Measurements from ENCODE around the gene STK17B.

DNA sequence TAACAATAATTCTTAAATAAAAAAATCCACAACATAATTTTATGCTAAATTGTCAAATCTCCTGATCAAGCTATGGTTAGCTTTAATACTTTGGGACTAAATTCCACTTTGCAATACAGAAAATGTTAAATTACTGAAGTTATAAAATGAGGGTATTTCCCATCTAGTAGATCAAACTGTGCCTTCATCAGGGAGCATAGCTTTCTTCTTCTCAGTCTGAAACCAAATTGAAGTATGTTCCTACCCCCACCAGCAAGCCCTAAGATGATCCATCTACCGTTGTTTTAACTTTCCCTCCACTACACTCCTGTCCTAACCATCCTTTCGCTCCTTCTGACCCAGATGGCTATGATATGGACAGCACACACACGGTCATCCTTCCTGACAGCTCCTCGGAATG, 24.4 kb upstream of the STK17B start:
- TF ChIP-seq, protein P1, sequence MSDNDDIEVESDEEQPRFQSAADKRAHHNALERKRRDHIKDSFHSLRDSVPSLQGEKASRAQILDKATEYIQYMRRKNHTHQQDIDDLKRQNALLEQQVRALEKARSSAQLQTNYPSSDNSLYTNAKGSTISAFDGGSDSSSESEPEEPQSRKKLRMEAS (CRISPR knock-in tag; IDR thresholded peaks at IDR 0.05), result no peak
- TF ChIP-seq ZNF140 (CRISPR knock-in tag; IDR thresholded peaks at IDR 0.05) (no peak), POLR2AphosphoS5 (IDR thresholded peaks at IDR 0.05; ENCODE audit: control insufficient read depth, insufficient read depth, low read depth, low read length) (no peak)
